HepG2 (cell line): ENCODE data around the gene CNOT1.

ENCODE experiments used
- ATF4 ChIP-seq, 2 experiments: fragments of 450-650 bp in 1 of 2; sonication (generic) in 1 of 2; formaldehyde crosslinking; IDR thresholded peaks; 2 replicates each; pipeline versions ENCODE4 v1.5.0 to v1.8.0; 2020 to 2022; ENCODE audit warnings: mild to moderate bottlenecking in 1 of 2, missing genetic modification reagents in 1 of 2
- CTCF ChIP-seq: sonication (generic); formaldehyde crosslinking; IDR thresholded peaks from 2 replicates; pipeline ENCODE4 v1.5.0; 2020; ENCODE audit warnings: mild to moderate bottlenecking, missing genetic modification reagents, moderate library complexity
- ELF4 ChIP-seq: sonication (generic); formaldehyde crosslinking; IDR thresholded peaks from 2 replicates; pipeline ENCODE4 v1.5.0; 2020; ENCODE audit warnings: missing genetic modification reagents, mild to moderate bottlenecking, moderate library complexity, borderline replicate concordance
- HOXD1 ChIP-seq: sonication (generic); formaldehyde crosslinking; IDR thresholded peaks from 2 replicates; pipeline ENCODE4 v1.5.0; 2020; ENCODE audit warnings: missing genetic modification reagents
- SNAPC2 ChIP-seq: sonication (generic); formaldehyde crosslinking; IDR thresholded peaks from 2 replicates; pipeline ENCODE4 v1.8.1; 2022; ENCODE audit warnings: mild to moderate bottlenecking, missing genetic modification reagents
- ZBTB2 ChIP-seq: sonication (generic); formaldehyde crosslinking; IDR thresholded peaks from 2 replicates; pipeline ENCODE4 v1.8.0; 2022; ENCODE audit warnings: low read depth, missing genetic modification reagents
- ZFAT ChIP-seq: sonication (generic); formaldehyde crosslinking; conservative IDR thresholded peaks from 2 replicates; pipeline ENCODE4 v1.8.1; 2023; ENCODE audit warnings: missing genetic modification reagents, inconsistent platforms
- ZFX ChIP-seq: sonication (generic); formaldehyde crosslinking; IDR thresholded peaks from 2 replicates; pipeline ENCODE4 v1.4.0; 2020; ENCODE audit warnings: mild to moderate bottlenecking, low read depth, missing genetic modification reagents, moderate library complexity
- ZNF143 ChIP-seq: sonication (generic); formaldehyde crosslinking; IDR thresholded peaks from 2 replicates; pipeline ENCODE4 v1.4.0; 2020; ENCODE audit warnings: missing genetic modification reagents
- ZNF530 ChIP-seq: sonication (generic); formaldehyde crosslinking; IDR thresholded peaks from 2 replicates; pipeline ENCODE4 v1.5.0; 2020; ENCODE audit warnings: low read depth, mild to moderate bottlenecking, missing genetic modification reagents
- ZNF790 ChIP-seq: sonication (generic); formaldehyde crosslinking; IDR thresholded peaks from 2 replicates; pipeline ENCODE4 v1.8.0; 2022; ENCODE audit warnings: missing genetic modification reagents, mild to moderate bottlenecking, borderline replicate concordance

GRCh38 chr16:58589326-58589905 lies 40.2 kb downstream of the CNOT1 start:
- TF ChIP-seq ZNF790 (CRISPR knock-in tag) (no peak), CTCF (no peak), ZFAT (CRISPR knock-in tag) (no peak), ZFX (no peak), SNAPC2 (CRISPR knock-in tag) (no peak), ELF4 (CRISPR knock-in tag) (no peak), ZNF530 (CRISPR knock-in tag) (no peak), ZNF143 (CRISPR knock-in tag) (no peak), ATF4 (CRISPR knock-in tag; IDR thresholded peaks at IDR 0.05) (no peak), HOXD1 (CRISPR knock-in tag) (no peak), ZBTB2 (CRISPR knock-in tag) (no peak)
